H1 (cell line): ENCODE measurements around the gene CFH. TPM values are rescaled to one million over a fixed set of nuclear protein-coding genes. Genes with fewer than 3 reads are reported as not detected.

Experiments
- BACH1 ChIP-seq: IDR thresholded peaks from 2 replicates; pipeline ENCODE4 v1.6.1; 2012; ENCODE audit warnings: low read length, improper control_type of control experiment
- BRCA1 ChIP-seq: IDR thresholded peaks from 2 replicates; pipeline ENCODE4 v1.6.1; 2012; ENCODE audit warnings: low read depth, low read length, improper control_type of control experiment
- CHD2 ChIP-seq: IDR thresholded peaks from 2 replicates; pipeline ENCODE4 v1.6.1; 2012; ENCODE audit warnings: low read length, improper control_type of control experiment
- EGR1 ChIP-seq: IDR thresholded peaks from 2 replicates; pipeline ENCODE4 v1.6.1; 2011; ENCODE audit warnings: low read depth, low read length, borderline replicate concordance
- HDAC2 ChIP-seq, 2 experiments: fragments of 300-600 bp in 1 of 2; sonication (generic) in 1 of 2; IDR thresholded peaks; 2 replicates each; pipeline ENCODE4 v1.6.1; 2011 to 2012; ENCODE audit warnings: low read depth in 2 of 2, low read length in 2 of 2, mild to moderate bottlenecking in 2 of 2, moderate library complexity in 2 of 2, borderline replicate concordance in 1 of 2, inconsistent platforms in 1 of 2
- POU5F1 ChIP-seq: IDR thresholded peaks from 2 replicates; pipeline ENCODE4 v1.6.1; 2011; ENCODE audit warnings: low read depth, mild to moderate bottlenecking, low read length, moderate library complexity
- SAP30 ChIP-seq: fragments of 300-600 bp; sonication (generic); IDR thresholded peaks from 2 replicates; pipeline ENCODE4 v1.7.1; 2012; ENCODE audit warnings: low read length, moderate library complexity, mild to moderate bottlenecking, inconsistent platforms; ENCODE audit not compliant: insufficient read depth, insufficient replicate concordance
- SIX5 ChIP-seq: IDR thresholded peaks from 2 replicates; pipeline ENCODE4 v1.6.1; 2011; ENCODE audit warnings: mild to moderate bottlenecking, low read depth, low read length
- SUZ12 ChIP-seq: fragments of 200-600 bp; sonication (generic); IDR thresholded peaks from 2 replicates; pipeline ENCODE4 v1.6.1; 2012; ENCODE audit warnings: mild to moderate bottlenecking, inconsistent platforms, low read length, moderate library complexity, mixed read lengths
- TAF1 ChIP-seq: IDR thresholded peaks from 2 replicates; pipeline ENCODE4 v1.6.1; 2011; ENCODE audit warnings: mild to moderate bottlenecking, low read depth, low read length
- polyA plus RNA-seq, 7 experiments: library from polyadenylated mRNA; depleted of rRNA in 3 of 7; stranded (reverse) in 5 of 7; unstranded in 2 of 7; fragments of >200 nt in 5 of 7; fragments of 200-250 nt in 2 of 7; gene quantifications; 1 replicate in 5 of 7; 2 replicates in 1 of 7; 4 replicates in 1 of 7; pipeline versions ENCODE4 v1.2.1 to v1.2.3, GENCODE V29; 2011 to 2013; ENCODE audit warnings: missing spikeins in 2 of 7, mixed read lengths in 2 of 7
- total RNA-seq: library from RNA; stranded (reverse); fragmentation: NEBNext Ultra II Directional; extraction: Animal tissue kit (Norgen Biotek cat#: 25700); gene quantifications from 2 replicates; pipeline ENCODE4 v1.2.1, GENCODE V29; 2021
- TF ChIP-seq, protein P1 (sequence below): fragments of 300-600 bp; sonication (generic); IDR thresholded peaks from 2 replicates; pipeline ENCODE4 v1.7.1; 2012; ENCODE audit warnings: low read length, moderate library complexity, mild to moderate bottlenecking, inconsistent platforms; ENCODE audit not compliant: insufficient replicate concordance
- TF ChIP-seq, protein P2 (sequence below): IDR thresholded peaks from 2 replicates; pipeline ENCODE4 v1.6.1; 2011; ENCODE audit warnings: low read depth, mild to moderate bottlenecking, low read length; ENCODE audit not compliant: insufficient read depth

Gene CFH
- total and polyA plus RNA-seq, 2 of the 8 experiments (the other 6 are each of a cell fraction or from before 2014, with no cell fraction given) = not detected

DNA sequence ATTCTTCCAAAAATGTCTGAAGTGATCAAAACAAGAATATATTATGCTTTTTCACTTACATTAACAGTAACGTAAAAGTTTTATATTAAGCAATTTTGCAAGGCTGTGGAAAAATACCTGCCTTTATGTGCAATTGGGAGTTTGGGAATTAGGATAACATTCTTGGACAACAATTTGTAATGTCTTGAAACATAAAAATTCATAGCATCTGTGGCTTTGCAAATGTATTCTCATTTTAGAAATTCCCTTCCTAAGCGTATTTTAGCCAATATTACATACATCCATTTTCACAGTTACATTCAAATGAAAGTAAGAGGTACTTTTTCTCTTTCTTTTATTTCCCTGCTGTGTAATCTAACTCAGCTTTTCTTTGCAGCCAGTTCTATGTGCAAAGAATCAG, 13.4 kb upstream of the CFH start (continued):
- TF ChIP-seq, protein P1, sequence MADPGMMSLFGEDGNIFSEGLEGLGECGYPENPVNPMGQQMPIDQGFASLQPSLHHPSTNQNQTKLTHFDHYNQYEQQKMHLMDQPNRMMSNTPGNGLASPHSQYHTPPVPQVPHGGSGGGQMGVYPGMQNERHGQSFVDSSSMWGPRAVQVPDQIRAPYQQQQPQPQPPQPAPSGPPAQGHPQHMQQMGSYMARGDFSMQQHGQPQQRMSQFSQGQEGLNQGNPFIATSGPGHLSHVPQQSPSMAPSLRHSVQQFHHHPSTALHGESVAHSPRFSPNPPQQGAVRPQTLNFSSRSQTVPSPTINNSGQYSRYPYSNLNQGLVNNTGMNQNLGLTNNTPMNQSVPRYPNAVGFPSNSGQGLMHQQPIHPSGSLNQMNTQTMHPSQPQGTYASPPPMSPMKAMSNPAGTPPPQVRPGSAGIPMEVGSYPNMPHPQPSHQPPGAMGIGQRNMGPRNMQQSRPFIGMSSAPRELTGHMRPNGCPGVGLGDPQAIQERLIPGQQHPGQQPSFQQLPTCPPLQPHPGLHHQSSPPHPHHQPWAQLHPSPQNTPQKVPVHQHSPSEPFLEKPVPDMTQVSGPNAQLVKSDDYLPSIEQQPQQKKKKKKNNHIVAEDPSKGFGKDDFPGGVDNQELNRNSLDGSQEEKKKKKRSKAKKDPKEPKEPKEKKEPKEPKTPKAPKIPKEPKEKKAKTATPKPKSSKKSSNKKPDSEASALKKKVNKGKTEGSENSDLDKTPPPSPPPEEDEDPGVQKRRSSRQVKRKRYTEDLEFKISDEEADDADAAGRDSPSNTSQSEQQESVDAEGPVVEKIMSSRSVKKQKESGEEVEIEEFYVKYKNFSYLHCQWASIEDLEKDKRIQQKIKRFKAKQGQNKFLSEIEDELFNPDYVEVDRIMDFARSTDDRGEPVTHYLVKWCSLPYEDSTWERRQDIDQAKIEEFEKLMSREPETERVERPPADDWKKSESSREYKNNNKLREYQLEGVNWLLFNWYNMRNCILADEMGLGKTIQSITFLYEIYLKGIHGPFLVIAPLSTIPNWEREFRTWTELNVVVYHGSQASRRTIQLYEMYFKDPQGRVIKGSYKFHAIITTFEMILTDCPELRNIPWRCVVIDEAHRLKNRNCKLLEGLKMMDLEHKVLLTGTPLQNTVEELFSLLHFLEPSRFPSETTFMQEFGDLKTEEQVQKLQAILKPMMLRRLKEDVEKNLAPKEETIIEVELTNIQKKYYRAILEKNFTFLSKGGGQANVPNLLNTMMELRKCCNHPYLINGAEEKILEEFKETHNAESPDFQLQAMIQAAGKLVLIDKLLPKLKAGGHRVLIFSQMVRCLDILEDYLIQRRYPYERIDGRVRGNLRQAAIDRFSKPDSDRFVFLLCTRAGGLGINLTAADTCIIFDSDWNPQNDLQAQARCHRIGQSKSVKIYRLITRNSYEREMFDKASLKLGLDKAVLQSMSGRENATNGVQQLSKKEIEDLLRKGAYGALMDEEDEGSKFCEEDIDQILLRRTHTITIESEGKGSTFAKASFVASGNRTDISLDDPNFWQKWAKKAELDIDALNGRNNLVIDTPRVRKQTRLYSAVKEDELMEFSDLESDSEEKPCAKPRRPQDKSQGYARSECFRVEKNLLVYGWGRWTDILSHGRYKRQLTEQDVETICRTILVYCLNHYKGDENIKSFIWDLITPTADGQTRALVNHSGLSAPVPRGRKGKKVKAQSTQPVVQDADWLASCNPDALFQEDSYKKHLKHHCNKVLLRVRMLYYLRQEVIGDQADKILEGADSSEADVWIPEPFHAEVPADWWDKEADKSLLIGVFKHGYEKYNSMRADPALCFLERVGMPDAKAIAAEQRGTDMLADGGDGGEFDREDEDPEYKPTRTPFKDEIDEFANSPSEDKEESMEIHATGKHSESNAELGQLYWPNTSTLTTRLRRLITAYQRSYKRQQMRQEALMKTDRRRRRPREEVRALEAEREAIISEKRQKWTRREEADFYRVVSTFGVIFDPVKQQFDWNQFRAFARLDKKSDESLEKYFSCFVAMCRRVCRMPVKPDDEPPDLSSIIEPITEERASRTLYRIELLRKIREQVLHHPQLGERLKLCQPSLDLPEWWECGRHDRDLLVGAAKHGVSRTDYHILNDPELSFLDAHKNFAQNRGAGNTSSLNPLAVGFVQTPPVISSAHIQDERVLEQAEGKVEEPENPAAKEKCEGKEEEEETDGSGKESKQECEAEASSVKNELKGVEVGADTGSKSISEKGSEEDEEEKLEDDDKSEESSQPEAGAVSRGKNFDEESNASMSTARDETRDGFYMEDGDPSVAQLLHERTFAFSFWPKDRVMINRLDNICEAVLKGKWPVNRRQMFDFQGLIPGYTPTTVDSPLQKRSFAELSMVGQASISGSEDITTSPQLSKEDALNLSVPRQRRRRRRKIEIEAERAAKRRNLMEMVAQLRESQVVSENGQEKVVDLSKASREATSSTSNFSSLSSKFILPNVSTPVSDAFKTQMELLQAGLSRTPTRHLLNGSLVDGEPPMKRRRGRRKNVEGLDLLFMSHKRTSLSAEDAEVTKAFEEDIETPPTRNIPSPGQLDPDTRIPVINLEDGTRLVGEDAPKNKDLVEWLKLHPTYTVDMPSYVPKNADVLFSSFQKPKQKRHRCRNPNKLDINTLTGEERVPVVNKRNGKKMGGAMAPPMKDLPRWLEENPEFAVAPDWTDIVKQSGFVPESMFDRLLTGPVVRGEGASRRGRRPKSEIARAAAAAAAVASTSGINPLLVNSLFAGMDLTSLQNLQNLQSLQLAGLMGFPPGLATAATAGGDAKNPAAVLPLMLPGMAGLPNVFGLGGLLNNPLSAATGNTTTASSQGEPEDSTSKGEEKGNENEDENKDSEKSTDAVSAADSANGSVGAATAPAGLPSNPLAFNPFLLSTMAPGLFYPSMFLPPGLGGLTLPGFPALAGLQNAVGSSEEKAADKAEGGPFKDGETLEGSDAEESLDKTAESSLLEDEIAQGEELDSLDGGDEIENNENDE = no peak
- TF ChIP-seq SIX5 (no peak), EGR1 (no peak), CHD2 (no peak), SUZ12 (no peak), HDAC2 (IDR thresholded peaks at IDR 0.05; ENCODE audit: borderline replicate concordance in 1 of 2, low read depth in 2 of 2, low read length in 2 of 2) (no peak), POU5F1 (no peak), BACH1 (no peak), SAP30 (no peak), BRCA1 (no peak), TAF1 (no peak)
- TF ChIP-seq, protein P2, sequence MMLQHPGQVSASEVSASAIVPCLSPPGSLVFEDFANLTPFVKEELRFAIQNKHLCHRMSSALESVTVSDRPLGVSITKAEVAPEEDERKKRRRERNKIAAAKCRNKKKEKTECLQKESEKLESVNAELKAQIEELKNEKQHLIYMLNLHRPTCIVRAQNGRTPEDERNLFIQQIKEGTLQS = no peak
